Progenitor cell of endocrine pancreas (in vitro differentiated cells): Measurements from ENCODE around the gene IFITM2. TPM values are rescaled to one million over a fixed set of nuclear protein-coding genes. Genes with fewer than 3 reads are reported as not detected.
"Not testable (repeated sequence)": the region's sequence is repeated elsewhere in the genome, so short reads cannot be mapped to it uniquely, and the experiment has no call there.

ENCODE experiments used
- DNase-seq: peaks from one replicate; pipeline ENCODE4 v3.0.0; 2021; ENCODE audit warnings: low spot score; ENCODE audit not compliant: unreplicated experiment
- H3K27ac Mint-ChIP-seq: 2 replicates; pipeline ENCODE4 v1.8.0; 2021; ENCODE audit warnings: mild to moderate bottlenecking, moderate library complexity, mixed read lengths
- H3K27me3 Mint-ChIP-seq: 2 replicates; pipeline ENCODE4 v1.8.0; 2021; ENCODE audit warnings: mixed read lengths
- H3K36me3 Mint-ChIP-seq: 2 replicates; pipeline ENCODE4 v1.8.0; 2022; ENCODE audit warnings: mixed read lengths; ENCODE audit not compliant: insufficient read depth
- H3K4me1 Mint-ChIP-seq: 2 replicates; pipeline ENCODE4 v1.8.0; 2021; ENCODE audit warnings: low read depth, mixed read lengths
- H3K4me3 Mint-ChIP-seq: 2 replicates; pipeline ENCODE4 v1.8.0; 2021; ENCODE audit warnings: low read depth, mild to moderate bottlenecking, moderate library complexity, mixed read lengths
- H3K9me3 Mint-ChIP-seq: 2 replicates; pipeline ENCODE4 v1.8.0; 2021; ENCODE audit warnings: low read depth, mixed read lengths
- total RNA-seq: library from RNA; stranded (reverse); gene quantifications from 2 replicates; pipeline ENCODE4 v1.2.1, GENCODE V29; 2021
- TF ChIP-seq, protein P1 (sequence below): fragments of 200-600 bp; sonication (generic); IDR thresholded peaks from one replicate; pipeline ENCODE4 v1.5.0; 2021; ENCODE audit warnings: antibody characterized with exemption, mild to moderate bottlenecking; ENCODE audit not compliant: unreplicated experiment

Gene IFITM2
- total RNA-seq, 1 donor from 2014 or later = 33.2 TPM

GRCh38 chr11:342328-342727, 34.7 kb downstream of the IFITM2 start:
- no peak for DNase-seq
- no peak overlapping the region for H3K27ac Mint-ChIP-seq
- H3K27me3 Mint-ChIP-seq = peaks cover 6% of the 10 kb centered on the region
- no peak overlapping the region for H3K4me3 Mint-ChIP-seq
- no peaks in the 10 kb centered on the region for H3K9me3 Mint-ChIP-seq
- TF ChIP-seq, protein P1, sequence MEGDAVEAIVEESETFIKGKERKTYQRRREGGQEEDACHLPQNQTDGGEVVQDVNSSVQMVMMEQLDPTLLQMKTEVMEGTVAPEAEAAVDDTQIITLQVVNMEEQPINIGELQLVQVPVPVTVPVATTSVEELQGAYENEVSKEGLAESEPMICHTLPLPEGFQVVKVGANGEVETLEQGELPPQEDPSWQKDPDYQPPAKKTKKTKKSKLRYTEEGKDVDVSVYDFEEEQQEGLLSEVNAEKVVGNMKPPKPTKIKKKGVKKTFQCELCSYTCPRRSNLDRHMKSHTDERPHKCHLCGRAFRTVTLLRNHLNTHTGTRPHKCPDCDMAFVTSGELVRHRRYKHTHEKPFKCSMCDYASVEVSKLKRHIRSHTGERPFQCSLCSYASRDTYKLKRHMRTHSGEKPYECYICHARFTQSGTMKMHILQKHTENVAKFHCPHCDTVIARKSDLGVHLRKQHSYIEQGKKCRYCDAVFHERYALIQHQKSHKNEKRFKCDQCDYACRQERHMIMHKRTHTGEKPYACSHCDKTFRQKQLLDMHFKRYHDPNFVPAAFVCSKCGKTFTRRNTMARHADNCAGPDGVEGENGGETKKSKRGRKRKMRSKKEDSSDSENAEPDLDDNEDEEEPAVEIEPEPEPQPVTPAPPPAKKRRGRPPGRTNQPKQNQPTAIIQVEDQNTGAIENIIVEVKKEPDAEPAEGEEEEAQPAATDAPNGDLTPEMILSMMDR = no peak
- peaks cover 2% of the 10 kb centered on the region for H3K4me1 Mint-ChIP-seq
- no peaks in the 10 kb centered on the region for H3K36me3 Mint-ChIP-seq

GRCh38 chr11:344836-345578, 37.4 kb downstream of the IFITM2 start:
- DNase-seq = no peak
- Mint-ChIP-seq H3K4me1 (peaks cover 2% of the 10 kb centered on the region), H3K9me3 (no peaks in the 10 kb centered on the region), H3K4me3 (no peak overlapping the region), H3K27me3 (peaks cover 6% of the 10 kb centered on the region), H3K36me3 (no peaks in the 10 kb centered on the region), H3K27ac (no peak overlapping the region)
- TF ChIP-seq, protein P1 = no peak

- peak overlapping the region; percentile 52 for H3K27ac Mint-ChIP-seq
- TF ChIP-seq, protein P1 = no peak
These were observed 38.9 kb downstream of the IFITM2 start for GRCh38 chr11:346529-346928.

GRCh38 chr11:349270-349954, 41.8 kb downstream of the IFITM2 start:
- H3K4me1 Mint-ChIP-seq = peaks cover 26% of the 10 kb centered on the region
- not testable (repeated sequence) for DNase-seq

More at GRCh38 chr11:346529-346928, 38.9 kb downstream of the IFITM2 start:
- Mint-ChIP-seq H3K36me3 (no peaks in the 10 kb centered on the region), H3K4me3 (no peak overlapping the region), H3K9me3 (no peaks in the 10 kb centered on the region), H3K27me3 (peaks cover 5% of the 10 kb centered on the region), H3K4me1 (peaks cover 12% of the 10 kb centered on the region)
- DNase-seq = no peak

GRCh38 chr11:350033-350722, 42.6 kb downstream of the IFITM2 start:
- H3K4me3 Mint-ChIP-seq, DNase-seq, H3K9me3 Mint-ChIP-seq, H3K27ac Mint-ChIP-seq, H3K27me3 Mint-ChIP-seq, H3K36me3 Mint-ChIP-seq: not testable (repeated sequence)
- peaks cover 27% of the 10 kb centered on the region for H3K4me1 Mint-ChIP-seq

More at GRCh38 chr11:349270-349954, 41.8 kb downstream of the IFITM2 start:
- not testable (repeated sequence) for H3K4me3 Mint-ChIP-seq, H3K36me3 Mint-ChIP-seq, H3K27ac Mint-ChIP-seq, H3K9me3 Mint-ChIP-seq, H3K27me3 Mint-ChIP-seq

DNA sequence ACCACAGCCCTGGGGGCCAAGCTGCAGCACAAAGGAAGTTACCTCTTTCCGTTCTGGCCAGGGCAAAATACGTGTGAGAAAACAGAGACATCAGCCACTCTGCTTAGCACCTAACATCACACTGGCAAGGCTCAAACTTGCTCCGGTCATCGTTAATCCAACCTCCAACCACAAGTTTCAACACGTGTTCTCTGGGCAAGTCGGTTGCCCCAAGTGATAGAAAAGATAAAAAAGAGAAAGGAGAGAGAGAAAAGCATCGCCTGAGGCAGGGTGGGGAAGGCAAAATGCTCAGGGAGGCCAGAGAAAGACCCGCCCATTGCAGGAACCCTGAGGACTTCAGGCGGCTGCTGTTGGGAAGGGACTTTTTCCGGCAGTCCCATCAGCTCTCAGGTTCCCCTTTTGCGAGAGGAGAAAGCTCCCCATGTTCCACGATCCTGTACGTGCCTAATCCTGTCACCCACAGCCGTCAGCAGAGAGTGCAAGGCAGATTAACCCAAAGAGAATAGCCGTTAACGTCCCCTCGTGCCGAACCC, 43.2 kb downstream of the IFITM2 start:
- Mint-ChIP-seq H3K9me3 (no peaks in the 10 kb centered on the region), H3K4me3 (no peak overlapping the region), H3K4me1 (peaks cover 27% of the 10 kb centered on the region), H3K27me3 (no peaks in the 10 kb centered on the region), H3K36me3 (no peaks in the 10 kb centered on the region), H3K27ac (peak overlapping the region; percentile 62)
- no peak for DNase-seq
- TF ChIP-seq, protein P1 = no peak
